IPS DF 19.7 (cell line): ENCODE measurements around the gene OR5B12.
"Not testable (repeated sequence)": the region's sequence is repeated elsewhere in the genome, so short reads cannot be mapped to it uniquely, and the experiment has no call there.

ENCODE experiments used
- DNase-seq: peaks from one replicate; pipeline ENCODE4 v3.0.0-alpha.2; 2013; ENCODE audit warnings: low read depth, low spot score

The OR5B12 gene

DNA sequence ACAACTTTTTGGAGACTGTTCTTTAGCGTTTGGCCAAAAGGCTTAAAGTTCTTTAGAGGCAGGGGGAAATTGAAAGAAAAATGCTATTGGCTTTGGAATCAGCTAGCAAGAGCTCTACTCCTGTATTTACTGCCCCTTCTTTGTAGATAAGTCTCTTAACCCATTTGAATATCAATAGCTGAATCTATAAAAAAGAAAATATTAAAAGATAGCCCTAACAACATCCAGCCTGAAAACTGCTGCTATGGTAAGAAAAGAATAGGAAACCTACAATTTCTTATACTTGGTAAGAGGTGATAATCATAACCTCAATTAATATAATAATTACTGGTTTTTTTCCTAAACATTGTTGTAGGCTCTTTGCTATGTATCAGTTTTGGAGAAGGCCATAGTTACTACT, at the start of gene OR5B12:
TSS of gene OR5B12 (minus strand) at position 101 of the 400 bp plus-strand sequence. CDS start 2,085 bp downstream, outside the sequence.
- DNase-seq: no peak

GRCh38 chr11:58490827-58491226, 48.8 kb upstream of the OR5B12 start:
- DNase-seq: no peak

DNA sequence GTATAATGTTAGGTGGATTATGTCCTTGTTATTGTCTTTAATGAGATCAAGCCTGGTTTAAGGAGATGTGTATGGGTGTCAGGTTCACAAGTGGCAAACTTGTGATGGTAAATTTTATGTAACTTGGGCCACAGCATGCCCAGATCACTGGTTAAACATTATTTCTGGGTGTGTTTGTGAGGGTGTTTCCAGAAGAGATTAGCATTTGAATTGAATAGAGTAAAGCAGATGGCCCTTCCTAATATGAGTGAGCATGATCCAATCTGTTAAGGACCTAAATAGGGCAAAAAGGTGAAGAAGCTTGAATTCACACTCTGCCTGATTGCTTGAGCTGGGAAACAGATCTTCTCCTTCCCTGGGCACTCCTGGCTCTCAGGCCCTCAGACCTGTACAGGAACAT, 45.1 kb upstream of the OR5B12 start:
- DNase-seq: no peak

DNA sequence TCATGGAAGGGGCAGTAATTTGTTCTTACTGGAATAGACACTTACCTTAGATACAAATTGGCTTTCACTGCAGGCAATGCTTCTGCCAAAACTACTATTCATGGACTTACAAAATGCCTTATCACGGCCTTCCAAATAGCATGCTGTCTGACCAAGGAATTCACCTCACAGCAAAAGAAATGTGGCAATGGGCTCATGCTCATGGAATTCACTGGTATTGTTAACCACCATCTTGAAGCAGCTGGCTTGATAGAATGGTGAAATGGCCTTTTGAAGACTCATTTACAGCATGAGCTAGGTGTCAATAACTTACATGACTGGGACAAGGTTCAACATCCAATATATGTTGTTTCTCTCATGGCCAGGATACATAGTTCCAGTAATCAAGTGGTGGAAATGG, 43.9 kb upstream of the OR5B12 start:
- no peak for DNase-seq

- DNase-seq: no peak
These were observed 29.9 kb upstream of the OR5B12 start for GRCh38 chr11:58471892-58472291.

DNA sequence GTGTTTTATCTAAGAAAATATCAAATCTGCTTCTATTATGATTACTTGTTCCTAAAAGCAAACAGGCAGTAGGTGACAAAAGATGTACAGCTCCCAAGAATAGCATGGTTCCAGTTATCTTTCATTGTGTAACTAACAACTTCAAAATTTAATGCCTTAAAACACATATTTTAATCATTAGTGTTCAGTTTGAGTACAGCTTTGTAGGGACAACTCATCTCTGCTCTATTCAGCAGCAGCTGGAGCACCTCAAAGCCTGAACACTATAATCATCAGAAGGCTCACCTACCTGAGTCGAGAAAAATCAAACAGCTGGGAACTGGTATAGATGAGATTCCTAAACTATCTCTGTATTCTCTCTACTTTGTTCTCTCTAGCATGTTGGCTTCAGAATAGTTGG, 24.3 kb upstream of the OR5B12 start:
- no peak for DNase-seq

DNA sequence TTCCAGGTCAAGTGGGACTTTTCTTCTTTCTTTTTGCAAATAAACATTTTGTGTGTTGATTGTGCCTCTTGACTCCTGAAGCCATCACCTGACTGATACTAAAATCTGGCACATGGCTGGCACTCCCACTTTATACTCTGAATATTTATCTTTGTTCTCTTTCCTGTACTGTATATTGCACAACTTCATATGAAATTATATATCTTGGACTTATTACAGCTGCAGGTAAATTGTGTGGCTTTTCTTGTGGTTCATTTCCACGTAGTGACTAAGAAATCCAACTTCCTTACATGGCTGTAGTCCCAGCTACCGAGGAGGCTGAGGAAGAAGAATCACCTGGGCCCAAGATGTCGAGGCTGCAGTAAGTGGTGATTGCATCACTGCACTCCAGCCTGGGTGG, 23.7 kb upstream of the OR5B12 start:
- no peak for DNase-seq

DNA sequence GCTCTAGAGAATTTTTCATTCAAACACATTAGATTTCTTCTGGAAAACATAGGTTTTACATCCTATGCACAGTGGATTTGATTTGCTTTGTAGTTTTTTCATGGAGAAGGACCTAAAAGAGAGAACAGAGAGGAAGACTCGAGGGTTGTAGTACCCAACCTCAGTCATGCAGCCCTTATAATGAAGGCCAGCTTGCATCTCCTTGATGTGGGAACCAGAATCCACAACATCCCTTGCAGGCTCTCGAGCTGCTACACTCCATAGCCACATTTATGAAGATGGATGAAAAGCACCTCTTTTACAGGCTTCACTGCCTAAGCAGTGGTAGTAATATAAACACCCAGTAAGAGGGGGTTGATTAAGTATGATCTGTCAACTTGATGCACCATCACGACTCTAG, 9.5 kb upstream of the OR5B12 start:
- no peak for DNase-seq

DNA sequence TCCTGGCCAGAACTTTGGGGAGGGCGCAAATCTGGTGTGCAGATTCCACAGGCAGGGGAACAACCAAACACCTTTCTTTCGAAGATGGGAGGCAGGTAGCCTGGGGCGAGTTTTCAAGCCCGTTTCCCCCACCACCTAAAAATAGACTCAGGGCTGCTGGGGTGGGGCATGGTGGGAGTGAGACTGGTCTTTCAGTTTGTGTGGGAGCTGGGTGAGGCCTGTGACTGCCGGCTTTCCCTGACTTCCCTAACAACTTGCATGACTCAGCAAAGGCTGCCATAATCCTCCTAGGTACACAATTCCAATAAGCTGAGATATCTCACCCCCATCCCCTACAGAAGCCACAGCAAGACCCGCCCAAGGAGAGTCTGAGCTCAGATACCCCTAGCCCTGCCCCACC, 4.3 kb upstream of the OR5B12 start:
- no peak for DNase-seq

DNA sequence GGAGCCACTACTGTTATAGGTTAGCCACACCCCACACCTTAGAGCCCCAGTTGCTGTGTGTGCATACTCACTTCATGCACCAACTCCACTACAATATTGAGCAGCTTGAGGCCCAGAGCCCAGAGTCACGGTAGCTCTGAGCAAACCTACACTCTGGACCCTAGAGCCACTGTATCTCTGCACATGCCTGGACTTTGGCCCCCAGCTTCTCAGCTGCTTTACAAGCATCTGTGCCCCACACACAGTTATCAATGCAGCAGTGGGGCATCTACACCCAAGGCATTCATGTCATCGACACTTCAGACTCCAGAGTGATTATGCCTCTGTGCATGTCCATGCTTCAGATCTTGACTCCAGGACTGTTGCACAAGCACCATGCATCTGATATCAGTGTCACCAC, 2.3 kb upstream of the OR5B12 start:
- no peak for DNase-seq

- no peak for DNase-seq
These were observed 3.5 kb downstream of the OR5B12 start for GRCh38 chr11:58438486-58438885.

DNA sequence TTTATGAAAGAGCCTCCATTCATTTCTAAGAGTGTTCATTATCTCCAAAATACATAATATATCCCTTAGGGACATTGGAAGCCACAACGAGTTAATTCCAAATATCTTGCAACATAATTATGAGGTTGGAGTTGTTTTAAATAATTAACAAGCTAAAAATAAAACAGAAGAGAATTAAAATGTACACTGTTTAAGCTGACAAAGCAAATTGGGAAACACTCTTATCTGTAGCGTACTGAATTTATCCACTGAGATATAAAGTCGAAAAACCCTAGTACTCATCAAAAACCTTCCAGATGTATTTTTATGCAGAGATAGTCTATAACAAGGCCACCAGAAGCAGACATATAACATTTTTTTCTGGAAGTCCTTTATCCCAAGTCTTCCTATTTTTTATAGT, 7.8 kb downstream of the OR5B12 start:
- no peak for DNase-seq

DNA sequence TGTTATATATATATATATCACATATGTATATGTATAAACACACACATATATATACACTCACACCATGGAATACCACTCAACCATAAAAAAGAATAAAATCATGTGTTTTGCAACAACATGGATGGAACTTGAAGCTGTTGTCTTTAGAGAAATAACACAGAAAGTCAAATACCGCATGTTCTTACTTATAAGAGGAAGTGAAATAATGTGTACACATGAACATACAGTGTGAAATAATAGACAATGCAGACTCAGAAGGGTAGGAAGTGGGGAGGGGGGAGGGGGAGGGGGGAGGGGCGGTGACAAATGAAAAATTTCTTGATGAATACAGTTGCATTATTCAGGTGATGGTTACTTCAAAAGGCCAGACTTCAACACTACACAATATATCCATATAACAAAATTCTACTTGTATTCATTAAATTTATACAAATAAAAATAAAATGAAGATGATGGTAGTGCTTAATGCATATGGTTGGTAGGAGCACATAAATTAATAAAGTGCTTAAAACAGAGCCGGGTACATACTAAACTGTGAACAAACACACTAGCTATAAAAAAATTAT, 8.3 kb downstream of the OR5B12 start:
- DNase-seq: no peak

DNA sequence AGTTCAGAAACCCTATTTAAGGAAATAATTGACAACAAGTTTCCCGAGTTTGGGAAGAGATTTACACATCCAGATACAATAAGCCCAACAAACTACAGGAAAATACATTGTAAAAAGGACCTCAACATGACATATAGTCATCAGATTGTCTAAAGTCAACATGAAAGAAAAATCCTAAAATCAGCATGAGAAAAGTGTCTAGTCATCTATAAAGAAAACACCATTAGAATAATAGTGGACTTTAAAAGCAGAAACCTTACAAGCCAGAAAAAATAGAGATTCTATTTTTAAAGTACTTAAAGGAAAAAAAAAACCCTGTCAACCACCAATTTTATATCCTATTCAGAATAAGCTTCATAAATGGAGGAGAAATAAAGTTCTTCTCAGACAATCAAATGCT, 12.8 kb downstream of the OR5B12 start:
- no peak for DNase-seq

- DNase-seq: no peak
These were observed 14.0 kb downstream of the OR5B12 start, which contains the start of gene OR5B2 for GRCh38 chr11:58428021-58428420. TSS of gene OR5B2 (minus strand) at chr11:58428121. CDS start at chr11:58423261, 4,860 bp downstream.

- DNase-seq: no peak
These were observed 35.3 kb downstream of the OR5B12 start, which contains the start of gene OR5B3 for GRCh38 chr11:58406774-58407173. TSS of gene OR5B3 (minus strand) at chr11:58406874. CDS start at chr11:58403409, 3,465 bp downstream.

GRCh38 chr11:58399622-58400021, 42.4 kb downstream of the OR5B12 start:
- not testable (repeated sequence) for DNase-seq

DNA sequence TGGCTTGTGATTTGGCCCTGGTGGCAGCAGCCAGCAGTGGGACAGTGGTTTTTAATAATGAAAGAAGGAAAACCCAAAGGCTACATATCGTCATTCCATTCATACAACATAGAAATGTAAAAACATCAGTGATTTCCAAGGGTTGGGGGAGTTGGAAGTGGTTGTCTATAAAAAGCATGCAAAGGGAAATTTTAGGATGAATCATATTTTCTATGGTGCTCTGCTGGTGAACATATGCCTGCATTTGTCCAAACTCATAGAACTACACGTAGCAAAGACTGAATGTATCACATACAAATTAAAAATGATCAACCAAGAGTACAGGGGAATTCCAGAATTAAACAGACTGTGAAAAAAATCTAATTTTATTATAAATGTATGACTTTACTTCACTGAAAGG, 46.5 kb downstream of the OR5B12 start:
- no peak for DNase-seq

GRCh38 chr11:58394195-58394594, 47.8 kb downstream of the OR5B12 start:
- no peak for DNase-seq

DNA sequence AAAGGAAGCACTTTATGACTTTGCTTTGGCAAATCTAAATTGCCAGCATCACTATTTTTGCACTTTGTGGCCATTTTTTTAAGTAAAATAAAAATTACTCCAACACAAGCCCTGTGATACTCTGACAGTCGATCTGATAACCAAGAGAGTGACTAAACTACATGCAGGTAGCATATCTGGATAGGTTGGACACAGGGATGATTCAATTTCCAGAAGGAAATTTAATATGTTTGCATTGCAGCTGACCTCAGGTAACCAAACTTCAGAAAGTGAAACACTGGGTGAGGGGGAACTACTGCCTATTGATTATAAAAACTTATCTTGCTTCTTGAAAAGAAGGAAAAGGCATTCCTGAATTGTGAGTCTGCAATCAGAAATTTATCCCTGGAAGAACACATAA, 49.3 kb downstream of the OR5B12 start:
- no peak for DNase-seq

- DNase-seq: no peak
These were observed 50.2 kb downstream of the OR5B12 start for GRCh38 chr11:58391879-58392278.

- DNase-seq: no peak
These were observed 51.4 kb downstream of the OR5B12 start for GRCh38 chr11:58390551-58391063.
